Stimulated activated CD8-positive, alpha-beta memory T cell treated with anti-CD3 and anti-CD28 coated beads, Interleukin-4, amount 100 ng/mL, for 48 hours (primary cell): Measurements from ENCODE around the gene TANC2.
"Not testable (repeated sequence)": the region's sequence is repeated elsewhere in the genome, so short reads cannot be mapped to it uniquely, and the experiment has no call there.

Experiments used
- DNase-seq: peaks from one replicate; pipeline ENCODE4 v3.0.0-alpha.2; 2020

Gene TANC2

GRCh38 chr17:62965174-62965685 is 805 bp upstream of the TANC2 start:
- peak; percentile 74 for DNase-seq

- peak; percentile 66 for DNase-seq
These were observed 580 bp downstream of the TANC2 start for GRCh38 chr17:62966426-62967204.

- DNase-seq = no peak
These were observed 1.1 kb downstream of the TANC2 start for GRCh38 chr17:62967205-62967529.

DNA sequence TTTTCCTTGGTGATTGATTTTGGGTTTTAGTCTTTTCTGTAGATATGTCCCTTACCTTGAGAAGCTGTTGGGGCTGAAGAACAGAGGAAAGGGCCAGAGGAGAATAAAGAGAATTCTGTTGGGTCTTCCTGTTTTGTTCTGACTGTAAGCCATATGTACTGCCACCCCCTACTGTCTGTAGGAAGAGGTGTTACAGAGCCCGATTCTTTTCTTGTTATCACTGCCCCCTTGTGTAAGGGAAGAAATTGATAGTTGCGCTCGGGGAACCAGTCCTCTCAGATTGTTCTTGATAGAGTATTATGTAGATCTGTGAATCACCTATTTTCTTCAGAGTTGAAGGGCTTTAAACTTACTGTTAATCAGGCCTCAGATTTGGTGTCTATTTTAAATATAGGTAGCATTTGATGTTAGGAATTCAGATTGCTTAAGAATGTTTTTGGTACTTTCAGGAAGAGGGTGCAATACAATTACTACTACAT is 2.4 kb downstream of the TANC2 start:
- DNase-seq = peak; percentile 42

DNA sequence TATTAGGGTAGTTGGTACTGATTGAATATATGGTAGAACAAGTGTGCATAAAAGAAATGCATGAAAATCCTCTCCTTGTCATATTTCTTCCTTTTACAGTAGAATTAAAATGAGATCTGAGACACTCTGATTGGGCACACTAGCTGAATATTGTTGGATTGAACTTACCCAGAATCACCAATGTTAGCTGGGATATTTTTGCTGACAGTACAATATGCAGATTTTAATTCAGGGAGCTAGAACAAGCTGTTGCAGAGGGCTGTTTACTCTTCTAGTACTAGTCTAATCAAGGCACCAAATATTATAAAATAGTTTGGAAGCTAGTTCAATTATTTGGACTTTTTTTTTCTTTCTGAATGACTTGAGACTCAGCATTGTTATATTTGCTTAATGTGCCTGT is 4.6 kb downstream of the TANC2 start:
- DNase-seq = no peak

DNA sequence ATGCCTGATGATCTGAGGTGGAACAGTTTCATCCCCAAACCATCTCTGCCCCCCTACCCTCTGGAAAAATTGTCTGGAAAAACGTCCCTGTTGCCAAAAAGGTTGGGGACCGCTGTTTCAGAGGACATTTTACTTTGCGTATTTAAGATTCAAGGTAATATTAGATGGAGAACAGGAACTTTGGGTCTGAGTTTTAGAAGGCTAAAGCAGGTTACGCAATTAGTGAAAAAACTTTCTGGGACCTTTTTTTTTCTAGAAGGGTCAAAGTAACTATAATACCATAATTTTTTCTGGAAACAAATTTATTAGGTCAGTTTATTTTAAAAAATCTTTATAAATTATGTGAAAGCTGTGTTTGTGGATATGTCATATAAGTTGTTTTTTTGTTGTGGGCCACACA is 5.8 kb downstream of the TANC2 start:
- no peak for DNase-seq

DNA sequence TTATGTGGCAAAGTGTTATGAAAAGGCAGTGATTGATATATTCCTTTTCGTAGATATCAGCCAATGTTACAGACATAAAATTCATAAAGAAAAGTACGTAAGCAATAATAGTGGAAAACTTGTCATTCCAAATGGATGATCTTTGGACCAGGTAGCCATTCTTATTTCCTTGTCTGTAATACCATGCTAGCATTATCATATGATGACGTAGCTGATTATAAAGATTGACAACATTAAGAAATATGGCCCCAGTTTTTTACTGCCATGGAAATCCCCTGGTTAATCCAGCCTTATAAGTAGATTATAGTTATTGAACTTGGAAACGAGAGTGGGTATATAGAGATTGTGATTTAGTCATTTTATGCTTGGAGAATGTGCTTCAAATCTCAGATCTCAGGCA is 8.8 kb downstream of the TANC2 start:
- DNase-seq = no peak

DNA sequence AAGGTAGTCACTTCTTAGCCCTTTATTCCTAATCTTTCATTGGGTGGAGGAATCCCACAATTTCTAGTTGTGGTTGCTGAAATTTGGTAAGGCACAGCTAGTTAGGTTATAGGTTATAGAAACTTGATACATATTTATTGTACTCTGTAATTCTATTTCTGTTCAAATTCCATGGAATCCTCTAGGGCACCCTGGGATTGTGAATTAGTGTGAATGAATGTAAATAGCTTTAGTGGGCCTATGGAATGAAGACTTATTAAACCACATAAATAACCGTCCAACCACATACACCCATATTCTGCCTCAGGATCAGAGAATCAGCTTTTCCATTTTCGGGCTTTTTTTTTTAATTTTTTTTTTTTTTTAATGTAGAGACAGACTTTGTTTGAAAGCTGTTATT is 9.2 kb downstream of the TANC2 start:
- DNase-seq = no peak

DNA sequence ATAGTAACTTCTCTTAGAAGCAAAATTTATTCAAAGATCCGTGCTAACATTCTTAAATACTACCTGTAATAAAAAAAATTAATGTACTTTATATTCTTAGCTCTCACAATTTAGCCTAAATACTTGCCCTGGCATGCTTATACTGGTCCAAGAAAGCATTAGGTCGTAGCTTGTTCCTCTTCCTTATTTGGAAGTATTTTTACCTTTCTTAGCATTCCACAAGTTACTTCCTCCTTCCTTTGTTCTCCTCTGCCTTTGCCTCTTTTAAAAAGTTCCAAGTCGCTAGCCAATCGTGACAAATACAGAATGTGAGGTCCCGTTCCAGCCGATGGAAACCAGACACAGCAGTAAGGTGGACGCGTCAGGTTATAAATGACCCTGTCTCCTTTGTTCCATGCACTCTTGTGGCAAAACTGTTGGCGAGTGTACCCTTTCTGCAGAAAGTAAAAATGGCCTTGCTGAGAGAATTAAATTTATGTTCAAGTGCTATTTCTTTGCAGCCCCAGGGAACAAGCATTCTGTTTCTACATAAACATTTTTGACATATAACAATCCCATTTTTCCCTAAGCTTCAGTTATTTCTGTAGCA is 10.7 kb downstream of the TANC2 start:
- not testable (repeated sequence) for DNase-seq

DNA sequence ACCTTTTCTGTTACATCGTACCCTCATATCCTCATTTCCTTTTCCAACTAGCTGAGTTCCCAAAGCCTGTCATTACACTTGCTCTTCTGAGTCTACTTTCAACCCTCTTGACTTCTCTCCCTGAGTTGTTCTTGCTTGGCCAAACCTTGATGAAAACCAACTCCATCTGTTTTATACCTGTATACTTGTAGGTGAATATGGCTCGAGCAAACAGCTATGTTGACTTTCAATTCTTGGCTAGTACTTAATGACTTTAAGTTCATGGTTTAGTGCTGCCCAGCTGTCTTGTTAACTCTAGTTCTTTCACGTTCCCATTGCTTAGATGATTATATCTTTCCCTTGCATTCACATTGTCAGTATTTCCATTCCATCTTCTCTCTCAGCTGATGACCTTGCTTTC is 14.8 kb downstream of the TANC2 start:
- DNase-seq = no peak

GRCh38 chr17:62981933-62982332 is 15.9 kb downstream of the TANC2 start:
- no peak for DNase-seq

DNA sequence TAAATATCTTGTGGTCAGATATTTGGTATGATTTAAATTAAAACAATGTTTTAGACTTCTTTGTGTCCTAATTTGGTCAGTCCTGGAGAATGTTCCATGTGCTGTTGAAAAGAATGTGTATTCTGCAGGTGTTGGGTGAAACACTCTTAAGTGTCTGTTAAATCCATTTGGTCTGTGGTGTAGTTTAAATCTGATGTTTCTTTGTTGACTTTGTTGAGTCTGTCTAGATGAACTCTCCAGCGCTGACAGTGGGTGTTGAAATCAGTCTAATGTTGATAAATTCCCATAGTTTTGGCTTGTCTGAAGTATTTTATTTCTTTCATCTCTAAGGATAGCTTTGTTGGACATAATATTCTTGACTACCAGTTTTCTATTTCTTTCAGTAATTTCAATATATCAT is 18.8 kb downstream of the TANC2 start:
- DNase-seq = no peak

GRCh38 chr17:62986549-62986948 is 20.5 kb downstream of the TANC2 start:
- no peak for DNase-seq

GRCh38 chr17:62987136-62987535 is 21.1 kb downstream of the TANC2 start:
- DNase-seq = no peak

DNA sequence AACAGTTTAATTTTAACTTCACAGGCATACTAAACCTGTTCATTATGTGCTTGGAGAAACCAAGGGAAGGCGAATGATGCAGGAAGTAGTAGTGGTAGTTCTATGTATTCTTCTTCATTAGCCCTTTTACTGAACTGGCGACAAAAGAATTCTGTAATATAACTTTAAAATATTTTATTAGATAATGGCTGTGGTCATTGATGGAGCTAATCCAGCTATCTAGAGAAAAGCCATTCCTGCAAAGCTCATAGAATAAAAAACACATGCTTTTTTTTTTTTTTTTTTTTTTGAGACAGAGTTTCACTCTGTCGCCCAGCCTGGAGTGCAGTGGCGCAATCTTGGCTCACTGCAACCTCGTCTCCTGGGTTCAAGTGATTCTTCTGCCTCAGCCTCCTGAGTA is 23.5 kb downstream of the TANC2 start:
- no peak for DNase-seq

- DNase-seq = no peak
These were observed 28.9 kb downstream of the TANC2 start for GRCh38 chr17:62994931-62995330.

DNA sequence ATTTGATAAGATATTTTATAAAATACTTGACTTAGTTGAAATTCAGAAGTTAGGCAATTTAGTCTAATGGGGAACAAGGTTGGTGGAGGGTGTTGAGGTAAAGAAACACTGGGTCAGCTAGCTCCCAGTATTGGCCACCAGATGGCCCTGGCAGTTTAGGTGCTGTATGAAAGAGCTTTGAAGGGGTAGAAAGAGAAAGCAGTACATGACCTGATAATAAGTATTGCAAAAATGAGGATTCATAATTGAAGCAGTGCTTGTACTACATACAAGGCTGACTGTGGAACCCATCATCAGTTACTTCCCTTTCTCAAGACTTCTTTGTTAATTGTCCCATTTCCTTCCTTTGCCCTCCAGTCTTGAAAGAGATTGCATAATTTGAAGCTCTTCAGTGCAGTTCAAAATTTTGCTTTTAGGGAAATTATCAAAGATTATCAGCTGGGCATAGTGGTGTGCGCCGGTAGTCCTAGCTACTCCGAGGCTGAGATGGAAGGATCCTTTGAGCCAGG is 29.4 kb downstream of the TANC2 start:
- peak; percentile 29 for DNase-seq

- DNase-seq = no peak
These were observed 30.2 kb downstream of the TANC2 start for GRCh38 chr17:62996221-62996620.

DNA sequence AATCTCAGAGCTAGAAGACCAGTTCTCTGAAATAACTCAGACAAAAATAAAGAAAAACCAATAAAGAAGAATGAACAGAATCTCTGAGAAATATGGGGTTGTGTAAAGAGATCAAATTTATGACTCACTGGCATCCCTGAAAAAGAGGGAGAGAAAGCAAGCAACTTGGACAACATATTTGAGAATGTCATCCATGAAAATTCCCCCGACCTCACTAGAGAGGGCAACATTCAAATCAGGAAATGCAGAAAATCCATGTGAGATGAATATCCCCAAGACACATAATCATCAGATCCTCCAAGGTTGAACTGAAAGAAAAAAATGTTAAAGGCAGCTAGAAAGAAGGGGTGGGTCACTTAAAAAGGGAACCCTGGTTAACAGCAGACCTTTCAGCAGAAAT is 32.1 kb downstream of the TANC2 start:
- DNase-seq = no peak

DNA sequence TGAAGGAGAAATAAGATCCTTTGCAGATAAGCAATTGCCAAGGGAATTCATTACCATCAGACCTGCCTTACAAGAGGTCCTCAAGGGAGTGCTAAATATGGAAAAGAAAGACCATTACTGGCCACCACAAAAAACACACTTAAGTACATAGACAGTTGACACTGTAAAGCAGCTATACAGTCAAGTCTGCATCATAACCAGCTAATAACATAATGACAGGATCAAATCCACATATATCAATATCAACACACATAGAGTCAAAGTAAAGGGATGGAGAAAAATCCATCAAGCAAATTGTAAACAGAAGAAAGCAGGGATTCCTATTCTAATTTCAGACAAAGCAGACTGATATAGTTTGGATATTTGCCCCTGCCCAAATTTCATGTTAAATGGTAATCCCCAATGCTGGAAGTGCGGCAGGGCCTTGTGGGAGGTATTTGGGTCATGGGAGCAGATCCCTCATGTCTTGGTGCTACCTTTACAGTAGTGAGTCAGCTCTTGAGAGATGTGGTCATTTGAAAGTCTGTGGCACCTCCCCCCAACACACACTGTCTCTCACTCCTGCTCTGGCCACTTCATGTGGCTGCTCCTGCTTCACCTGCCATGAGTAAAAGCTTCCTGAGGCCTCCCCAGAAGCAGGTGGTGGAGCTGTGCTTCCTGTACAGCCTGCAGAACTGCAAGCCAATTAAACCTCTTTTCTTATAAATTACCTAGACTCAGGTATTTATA is 32.8 kb downstream of the TANC2 start:
- no peak for DNase-seq

DNA sequence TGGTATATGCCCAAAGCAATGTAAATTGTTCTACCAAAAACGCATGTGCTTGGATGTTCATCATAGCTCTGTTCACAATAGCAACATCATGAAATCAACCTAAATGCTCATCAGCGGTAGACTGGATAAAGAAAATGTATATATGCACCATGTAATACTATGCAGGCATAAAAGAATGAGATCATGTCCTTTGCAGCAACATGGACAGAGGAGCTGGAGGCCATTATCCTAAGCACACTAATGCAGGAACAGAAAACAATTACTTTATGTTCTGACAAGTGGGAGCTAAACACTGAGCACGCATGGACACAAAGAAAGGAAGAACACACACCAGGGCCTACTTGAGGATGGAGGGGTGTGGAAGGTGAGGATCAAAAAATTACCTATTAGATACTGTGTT is 33.7 kb downstream of the TANC2 start:
- DNase-seq = no peak

DNA sequence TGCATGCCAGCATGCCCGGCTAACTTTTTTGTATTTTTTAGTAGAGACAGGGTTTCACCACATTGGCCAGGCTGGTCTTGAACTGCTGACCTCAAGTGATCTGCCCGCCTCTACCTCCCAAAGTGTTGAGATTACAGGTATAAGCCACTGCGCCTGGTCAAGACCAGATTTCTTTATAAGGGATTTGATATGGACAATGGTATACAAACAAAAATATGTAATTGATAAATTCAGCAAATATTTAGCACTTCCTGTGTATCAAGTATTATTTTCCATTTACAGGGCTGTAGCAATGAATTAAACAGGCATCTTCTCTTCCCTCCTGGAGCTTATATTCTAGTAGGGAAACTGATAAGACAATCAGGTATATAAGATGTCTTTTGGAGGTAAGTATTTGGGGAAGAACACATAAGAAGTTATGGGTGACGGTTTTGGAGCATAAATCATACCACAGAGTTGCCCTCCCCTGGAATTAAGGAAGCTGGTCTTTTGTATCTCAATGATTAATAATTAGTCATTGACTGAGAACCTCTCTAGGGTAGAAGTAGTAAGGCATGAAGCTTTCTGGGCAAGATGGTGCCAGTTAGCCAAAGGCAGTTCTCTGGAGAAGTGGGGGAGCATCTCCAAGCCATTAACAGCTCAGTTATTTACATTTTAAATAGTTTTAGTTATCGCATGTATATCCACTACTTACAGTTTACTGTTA is 35.8 kb downstream of the TANC2 start:
- no peak for DNase-seq

DNA sequence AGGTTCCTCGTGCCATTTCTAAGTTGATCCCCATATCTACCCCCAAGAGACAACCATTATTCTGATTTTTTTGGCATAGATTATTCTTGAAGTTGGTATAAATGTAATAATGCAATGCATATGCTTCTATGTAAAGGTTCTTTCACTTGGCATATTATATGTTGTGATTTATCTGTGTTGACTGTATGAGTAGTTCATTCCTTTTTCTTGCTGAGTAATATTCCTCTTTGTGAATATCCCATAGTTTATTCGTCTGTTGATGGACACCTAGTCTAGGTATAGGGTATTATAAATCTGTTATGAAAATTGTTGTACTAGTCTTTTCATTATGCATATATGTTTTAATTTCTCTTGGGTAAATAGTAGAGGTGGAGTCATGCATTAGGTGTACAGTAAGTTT is 36.6 kb downstream of the TANC2 start:
- DNase-seq = no peak
